NB4 (cell line): ENCODE measurements around the gene PSAPL1.

Source experiments
- DNase-seq: peaks from one replicate; pipeline ENCODE4 v3.0.0; 2010; ENCODE audit warnings: low read depth
- H3K4me3 ChIP-seq: one replicate; pipeline ENCODE4 v1.5.1; 2011; ENCODE audit warnings: mild to moderate bottlenecking, low read depth, low read length, moderate library complexity
- MYC ChIP-seq: IDR thresholded peaks from 2 replicates; pipeline ENCODE4 v1.6.1; 2011; ENCODE audit warnings: low read depth, low read length
- POLR2A ChIP-seq: IDR thresholded peaks from 2 replicates; pipeline ENCODE4 v1.6.1; 2011; ENCODE audit warnings: mild to moderate bottlenecking; ENCODE audit not compliant: insufficient read length; ENCODE audit errors: extremely low read depth
- TF ChIP-seq, protein P1 (sequence below): IDR thresholded peaks from one replicate; pipeline ENCODE4 v1.5.1; 2012; ENCODE audit warnings: low read depth, low read length
- TF ChIP-seq, protein P2 (sequence below): IDR thresholded peaks from 2 replicates; pipeline ENCODE4 v1.6.1; 2011; ENCODE audit warnings: low read depth, low read length

PSAPL1 gene

DNA sequence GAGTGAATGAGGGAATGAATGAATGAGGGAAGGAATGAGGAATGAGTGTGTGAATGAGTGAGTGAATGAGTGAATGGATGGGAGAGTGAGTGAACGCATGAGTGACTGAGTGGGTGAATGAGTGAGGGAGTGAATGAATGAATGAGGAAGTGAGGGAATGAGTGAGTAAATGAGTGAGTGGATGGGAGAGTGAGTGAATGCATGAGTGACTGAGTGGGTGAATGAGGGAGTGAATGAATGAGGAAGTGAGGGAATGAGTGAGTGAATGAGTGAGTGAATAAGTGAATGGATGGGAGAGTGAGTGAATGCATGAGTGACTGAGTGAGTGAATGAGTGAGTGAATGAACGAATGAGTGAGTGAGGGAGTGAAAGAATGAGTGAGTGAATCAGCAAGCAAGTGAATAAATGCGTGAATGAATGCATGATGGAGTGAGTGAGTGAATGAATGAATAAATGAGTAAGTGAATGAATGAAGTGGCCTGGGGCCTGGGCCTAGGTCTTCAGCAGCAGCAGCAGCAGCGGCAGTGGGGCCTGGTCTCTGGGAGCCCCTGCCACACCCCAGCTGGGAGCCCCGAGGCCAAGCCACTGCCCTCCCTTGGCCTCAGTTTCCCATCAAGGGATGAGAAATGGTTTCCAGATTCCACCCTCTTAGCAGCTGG is 16.2 kb upstream of the PSAPL1 start:
- DNase-seq: no peak
- no peak overlapping the region for H3K4me3 ChIP-seq
- TF ChIP-seq POLR2A (no peak), MYC (no peak)
- TF ChIP-seq, protein P1, sequence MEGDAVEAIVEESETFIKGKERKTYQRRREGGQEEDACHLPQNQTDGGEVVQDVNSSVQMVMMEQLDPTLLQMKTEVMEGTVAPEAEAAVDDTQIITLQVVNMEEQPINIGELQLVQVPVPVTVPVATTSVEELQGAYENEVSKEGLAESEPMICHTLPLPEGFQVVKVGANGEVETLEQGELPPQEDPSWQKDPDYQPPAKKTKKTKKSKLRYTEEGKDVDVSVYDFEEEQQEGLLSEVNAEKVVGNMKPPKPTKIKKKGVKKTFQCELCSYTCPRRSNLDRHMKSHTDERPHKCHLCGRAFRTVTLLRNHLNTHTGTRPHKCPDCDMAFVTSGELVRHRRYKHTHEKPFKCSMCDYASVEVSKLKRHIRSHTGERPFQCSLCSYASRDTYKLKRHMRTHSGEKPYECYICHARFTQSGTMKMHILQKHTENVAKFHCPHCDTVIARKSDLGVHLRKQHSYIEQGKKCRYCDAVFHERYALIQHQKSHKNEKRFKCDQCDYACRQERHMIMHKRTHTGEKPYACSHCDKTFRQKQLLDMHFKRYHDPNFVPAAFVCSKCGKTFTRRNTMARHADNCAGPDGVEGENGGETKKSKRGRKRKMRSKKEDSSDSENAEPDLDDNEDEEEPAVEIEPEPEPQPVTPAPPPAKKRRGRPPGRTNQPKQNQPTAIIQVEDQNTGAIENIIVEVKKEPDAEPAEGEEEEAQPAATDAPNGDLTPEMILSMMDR: no peak
- TF ChIP-seq, protein P2, sequence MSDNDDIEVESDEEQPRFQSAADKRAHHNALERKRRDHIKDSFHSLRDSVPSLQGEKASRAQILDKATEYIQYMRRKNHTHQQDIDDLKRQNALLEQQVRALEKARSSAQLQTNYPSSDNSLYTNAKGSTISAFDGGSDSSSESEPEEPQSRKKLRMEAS: no peak

DNA sequence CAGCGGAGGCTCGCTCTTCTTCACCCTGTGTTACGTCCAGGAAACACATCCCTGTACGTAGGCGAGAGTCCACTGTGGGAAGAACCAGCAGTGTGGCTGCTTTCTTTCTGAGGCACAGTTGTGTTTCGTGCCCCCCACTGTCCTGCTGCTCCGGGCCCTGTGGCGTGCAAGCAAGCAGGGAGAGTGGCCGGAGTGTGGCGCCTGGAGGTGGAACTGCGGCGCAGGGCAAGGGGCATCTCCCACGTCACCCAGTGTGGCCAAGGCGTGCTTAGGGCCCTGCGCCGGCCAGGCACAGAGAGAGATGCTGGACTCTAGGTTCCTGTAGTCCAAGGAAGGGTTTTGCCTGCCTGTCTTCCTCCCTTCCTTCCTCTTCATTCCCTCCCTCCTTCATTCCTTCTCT is 13.3 kb upstream of the PSAPL1 start:
- H3K4me3 ChIP-seq: no peak overlapping the region
- DNase-seq: no peak
- TF ChIP-seq MYC (no peak), POLR2A (no peak)
- TF ChIP-seq, protein P2: no peak
- TF ChIP-seq, protein P1: no peak

DNA sequence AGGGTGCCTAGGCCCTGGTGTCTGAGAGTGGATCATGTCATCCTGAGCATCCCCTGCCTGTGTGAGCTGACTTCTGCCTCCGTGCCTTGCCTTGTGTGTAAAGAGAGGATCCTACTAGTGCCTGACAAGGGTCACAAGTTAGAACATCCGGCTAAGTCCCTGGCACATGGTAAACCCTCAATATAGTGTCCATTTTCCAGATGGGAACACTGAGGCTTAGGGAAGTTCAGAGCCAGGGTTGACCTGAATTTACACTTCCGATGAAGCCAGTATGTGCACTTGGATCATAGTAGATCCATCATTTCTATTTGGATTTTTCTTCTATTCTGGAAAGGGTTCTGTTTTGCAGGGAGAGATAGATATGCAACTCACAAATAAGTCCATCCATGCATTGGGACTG is 12.5 kb upstream of the PSAPL1 start:
- H3K4me3 ChIP-seq: no peak overlapping the region
- DNase-seq: no peak
- TF ChIP-seq MYC (no peak), POLR2A (no peak)
- TF ChIP-seq, protein P1: no peak
- TF ChIP-seq, protein P2: no peak

DNA sequence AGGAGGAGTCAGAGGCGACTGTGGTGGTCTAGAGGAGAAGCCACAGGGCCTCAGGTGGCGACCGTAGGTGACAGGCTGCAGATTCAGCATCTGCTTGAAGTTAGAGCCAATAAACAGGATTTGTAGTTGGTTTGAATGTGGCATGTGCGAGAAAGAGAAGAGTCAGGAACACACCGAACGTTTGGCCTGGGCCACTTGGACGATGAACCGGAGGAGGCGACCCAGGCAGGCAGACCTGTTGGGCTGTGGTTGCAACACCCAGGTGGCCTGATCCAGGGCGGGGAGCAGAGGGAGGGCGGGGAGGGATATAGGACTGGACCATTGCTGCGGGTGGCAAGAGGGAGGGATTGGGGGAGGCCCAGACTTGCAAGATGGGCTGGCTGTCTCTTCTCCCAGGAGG is 10.0 kb upstream of the PSAPL1 start:
- no peak for DNase-seq
- TF ChIP-seq, protein P2: no peak
- TF ChIP-seq, protein P1: no peak
- TF ChIP-seq POLR2A: no peak
- no peak for TF ChIP-seq MYC
- H3K4me3 ChIP-seq: no peak overlapping the region

DNA sequence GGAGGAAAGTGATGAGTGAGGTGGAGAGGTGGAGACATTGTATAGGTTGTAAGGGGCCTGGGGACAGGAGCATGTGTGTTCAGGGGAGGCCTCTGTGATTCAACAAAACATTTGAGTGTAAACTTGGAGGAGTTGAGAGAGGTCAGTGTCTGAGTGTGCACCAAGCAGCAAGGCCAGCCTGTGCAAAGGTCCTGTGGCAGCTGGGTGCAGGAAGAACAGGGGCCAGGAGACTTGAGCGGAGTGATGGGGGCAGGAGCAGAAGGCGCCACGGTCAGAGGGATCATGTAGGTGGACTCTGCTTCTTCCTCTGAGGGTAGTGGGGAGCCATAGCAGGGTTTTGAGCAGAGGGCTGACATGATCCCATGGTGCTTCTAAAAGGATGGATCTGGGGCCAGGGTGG is 9.6 kb upstream of the PSAPL1 start:
- DNase-seq: no peak
- H3K4me3 ChIP-seq: no peak overlapping the region
- no peak for TF ChIP-seq POLR2A
- no peak for TF ChIP-seq MYC
- TF ChIP-seq, protein P1: no peak
- TF ChIP-seq, protein P2: no peak
